Fibroblast of villous mesenchyme (primary cell): ENCODE measurements around the gene TRAF3. TPM values are rescaled to one million over a fixed set of nuclear protein-coding genes. Genes with fewer than 3 reads are reported as not detected.

Source experiments
- DNase-seq: peaks from one replicate; pipeline ENCODE4 v3.0.0-alpha.2; 2010; ENCODE audit warnings: low read depth
- H3K4me3 ChIP-seq: 2 replicates; pipeline ENCODE4 v1.5.1; 2011; ENCODE audit warnings: low read depth, mild to moderate bottlenecking, low read length
- CTCF ChIP-seq: IDR thresholded peaks from 2 replicates; pipeline ENCODE4 v1.5.1; 2012; ENCODE audit warnings: low read depth, mild to moderate bottlenecking, low read length; ENCODE audit not compliant: insufficient read depth
- total RNA-seq: library from RNA; depleted of rRNA; stranded (reverse); fragments of >200 nt; gene quantifications from 2 replicates; pipeline ENCODE4 v1.2.3, GENCODE V29; 2012

Gene TRAF3
- total RNA-seq, 1 donor = 30.7 TPM

- no peak for DNase-seq
- no peak for TF ChIP-seq CTCF
- H3K4me3 ChIP-seq = no peak overlapping the region
Observed at GRCh38 chr14:102883089-102883541, 105.9 kb downstream of the TRAF3 start.

GRCh38 chr14:102883554-102883953 is 106.3 kb downstream of the TRAF3 start:
- no peak for DNase-seq
- TF ChIP-seq CTCF = no peak
- no peak overlapping the region for H3K4me3 ChIP-seq

GRCh38 chr14:102885737-102886447 is 108.6 kb downstream of the TRAF3 start:
- H3K4me3 ChIP-seq = no peak overlapping the region
- DNase-seq = no peak
- no peak for TF ChIP-seq CTCF

- TF ChIP-seq CTCF = no peak
- H3K4me3 ChIP-seq = no peak overlapping the region
- DNase-seq = no peak
Observed at GRCh38 chr14:102888748-102889147, 111.5 kb downstream of the TRAF3 start.

GRCh38 chr14:102889615-102890014 is 112.4 kb downstream of the TRAF3 start:
- no peak for TF ChIP-seq CTCF
- DNase-seq = no peak
- H3K4me3 ChIP-seq = no peak overlapping the region

- DNase-seq = no peak
- no peak overlapping the region for H3K4me3 ChIP-seq
- no peak for TF ChIP-seq CTCF
Observed at GRCh38 chr14:102891111-102891510, 113.9 kb downstream of the TRAF3 start.

- TF ChIP-seq CTCF = no peak
- no peak overlapping the region for H3K4me3 ChIP-seq
- peak; percentile 45 for DNase-seq
Observed at GRCh38 chr14:102891556-102891955, 114.3 kb downstream of the TRAF3 start.
